H9 (cell line): ENCODE results near the gene DNAJC6. TPM values are rescaled to one million over a fixed set of nuclear protein-coding genes. Genes with fewer than 3 reads are reported as not detected.

Experiments
- DNase-seq: peaks from one replicate; pipeline ENCODE4 v3.0.0-alpha.2; 2017
- H2AFZ ChIP-seq: one replicate; pipeline ENCODE4 v1.6.1; 2013; ENCODE audit warnings: mild to moderate bottlenecking, low read length, control low read depth, moderate library complexity
- H2AK5ac ChIP-seq: 2 replicates; pipeline ENCODE4 v1.6.1; 2013; ENCODE audit warnings: low read length, control low read depth, mixed read lengths; ENCODE audit not compliant: insufficient read length
- H2BK120ac ChIP-seq: one replicate; pipeline ENCODE4 v1.6.1; 2013; ENCODE audit warnings: low read depth, mild to moderate bottlenecking, low read length, control low read depth, inconsistent platforms; ENCODE audit not compliant: poor library complexity, severe bottlenecking
- H2BK12ac ChIP-seq: 2 replicates; pipeline ENCODE4 v1.6.1; 2013; ENCODE audit warnings: low read length, control low read depth, mixed read lengths, low read depth; ENCODE audit not compliant: insufficient read length
- H2BK15ac ChIP-seq: 2 replicates; pipeline ENCODE4 v1.6.1; 2013; ENCODE audit warnings: low read depth, low read length, control low read depth
- H2BK20ac ChIP-seq: one replicate; pipeline ENCODE4 v1.6.1; 2013; ENCODE audit warnings: low read depth, mild to moderate bottlenecking, low read length, control low read depth, inconsistent platforms; ENCODE audit not compliant: poor library complexity, severe bottlenecking
- H2BK5ac ChIP-seq: 2 replicates; pipeline ENCODE4 v1.6.1; 2013; ENCODE audit warnings: low read length, control low read depth, mixed read lengths; ENCODE audit not compliant: insufficient read length
- H3K14ac ChIP-seq: 2 replicates; pipeline ENCODE4 v1.6.1; 2013; ENCODE audit warnings: low read length, control low read depth; ENCODE audit not compliant: insufficient read depth
- H3K18ac ChIP-seq: 2 replicates; pipeline ENCODE4 v1.6.1; 2013; ENCODE audit warnings: low read depth, mild to moderate bottlenecking, mixed read lengths, low read length, control low read depth; ENCODE audit not compliant: insufficient read length
- H3K23ac ChIP-seq: 2 replicates; pipeline ENCODE4 v1.6.1; 2013; ENCODE audit warnings: low read length, control low read depth, mixed read lengths, low read depth; ENCODE audit not compliant: insufficient read length
- H3K23me2 ChIP-seq: 2 replicates; pipeline ENCODE4 v1.6.1; 2013; ENCODE audit warnings: low read depth, mild to moderate bottlenecking, mixed read lengths, low read length, control low read depth; ENCODE audit not compliant: insufficient read length, poor library complexity, severe bottlenecking
- H3K27ac ChIP-seq: 2 replicates; pipeline ENCODE4 v1.5.1; 2013; ENCODE audit warnings: low read length, control low read depth, mixed read lengths, low read depth; ENCODE audit not compliant: insufficient read length
- H3K27me3 ChIP-seq: 2 replicates; pipeline ENCODE4 v1.6.1; 2013; ENCODE audit warnings: low read length, control low read depth, inconsistent platforms; ENCODE audit not compliant: insufficient read depth
- H3K4ac ChIP-seq: 2 replicates; pipeline ENCODE4 v1.6.1; 2013; ENCODE audit warnings: low read depth, mild to moderate bottlenecking, control low read depth, inconsistent platforms, low read length, moderate library complexity
- H3K4me1 ChIP-seq: 2 replicates; pipeline ENCODE4 v1.6.1; 2013; ENCODE audit warnings: low read length, control low read depth, inconsistent platforms; ENCODE audit not compliant: insufficient read depth
- H3K4me2 ChIP-seq: 2 replicates; pipeline ENCODE4 v1.6.1; 2013; ENCODE audit warnings: low read length, control low read depth, mixed read lengths; ENCODE audit not compliant: insufficient read length, insufficient read depth
- H3K56ac ChIP-seq: 2 replicates; pipeline ENCODE4 v1.6.1; 2013; ENCODE audit warnings: low read depth, mild to moderate bottlenecking, mixed read lengths, low read length, control low read depth; ENCODE audit not compliant: insufficient read length
- H3K79me1 ChIP-seq: 2 replicates; pipeline ENCODE4 v1.6.1; 2013; ENCODE audit warnings: low read depth, mild to moderate bottlenecking, moderate library complexity, low read length, control low read depth, inconsistent platforms; ENCODE audit not compliant: insufficient read depth, poor library complexity, severe bottlenecking
- H3K79me2 ChIP-seq: 2 replicates; pipeline ENCODE4 v1.6.1; 2013; ENCODE audit warnings: low read length, control low read depth, inconsistent platforms; ENCODE audit not compliant: insufficient read depth
- H3K9ac ChIP-seq: 2 replicates; pipeline ENCODE4 v1.6.1; 2013; ENCODE audit warnings: low read length, control low read depth, mixed read lengths; ENCODE audit not compliant: insufficient read length; ENCODE audit errors: extremely low read depth
- H3K9me3 ChIP-seq: one replicate; pipeline ENCODE4 v1.6.1; 2013; ENCODE audit warnings: low read depth, low read length, inconsistent platforms; ENCODE audit not compliant: control insufficient read depth
- H3T11ph ChIP-seq: one replicate; pipeline ENCODE4 v1.6.1; 2013; ENCODE audit warnings: mild to moderate bottlenecking, low read length, control low read depth, inconsistent platforms
- H4K20me1 ChIP-seq: one replicate; pipeline ENCODE4 v1.6.1; 2013; ENCODE audit not compliant: control insufficient read depth, insufficient read length, insufficient read depth
- H4K5ac ChIP-seq: 2 replicates; pipeline ENCODE4 v1.6.1; 2013; ENCODE audit warnings: low read depth, mild to moderate bottlenecking, mixed read lengths, low read length, control low read depth; ENCODE audit not compliant: insufficient read length
- H4K8ac ChIP-seq: replicated peaks from 2 replicates; pipeline ENCODE4 v1.6.1; 2013; ENCODE audit warnings: low read length, control low read depth, mixed read lengths, low read depth; ENCODE audit not compliant: insufficient read length
- H4K91ac ChIP-seq: 2 replicates; pipeline ENCODE4 v1.6.1; 2013; ENCODE audit warnings: low read depth, mild to moderate bottlenecking, moderate library complexity, mixed read lengths, low read length, control low read depth; ENCODE audit not compliant: insufficient read length
- H3K27ac Mint-ChIP-seq, 3 experiments: 2 replicates in 2 of 3; 3 replicates in 1 of 3; pipeline ENCODE4 v1.8.0; 2020 to 2021; ENCODE audit warnings: mixed read lengths in 3 of 3, mild to moderate bottlenecking in 1 of 3, moderate library complexity in 1 of 3
- H3K27me3 Mint-ChIP-seq: 2 replicates; pipeline ENCODE4 v1.8.0; 2021; ENCODE audit warnings: low read depth, mild to moderate bottlenecking, moderate library complexity, mixed read lengths
- H3K36me3 Mint-ChIP-seq, 3 experiments: 2 replicates in 2 of 3; 3 replicates in 1 of 3; pipeline ENCODE4 v1.8.0; 2020 to 2021; ENCODE audit warnings: low read depth in 3 of 3, mixed read lengths in 3 of 3; ENCODE audit not compliant: insufficient read depth in 1 of 3
- H3K4me1 Mint-ChIP-seq, 2 experiments: 2 replicates each; pipeline ENCODE4 v1.8.0; 2020; ENCODE audit warnings: mixed read lengths in 2 of 2
- H3K4me3 Mint-ChIP-seq, 2 experiments: 2 replicates in 1 of 2; 3 replicates in 1 of 2; pipeline ENCODE4 v1.8.0; 2020 to 2021; ENCODE audit warnings: mild to moderate bottlenecking in 2 of 2, mixed read lengths in 2 of 2, moderate library complexity in 1 of 2
- H3K9me3 Mint-ChIP-seq, 2 experiments: 2 replicates in 1 of 2; 3 replicates in 1 of 2; pipeline ENCODE4 v1.8.0; 2020; ENCODE audit warnings: mild to moderate bottlenecking in 2 of 2, mixed read lengths in 2 of 2, moderate library complexity in 1 of 2
- CTCF ChIP-seq: fragments of 200-600 bp; sonication (generic); conservative IDR thresholded peaks from 3 replicates; pipeline ENCODE4 v1.8.0; 2021; ENCODE audit warnings: antibody characterized with exemption, mild to moderate bottlenecking
- WGBS: extraction: QIAGEN DNeasy Blood & Tissue Kit; methylation state at CpG from one replicate; pipeline ENCODE4 v1.1.7; 2013; ENCODE audit warnings: missing lambda C conversion rate, low lambda C conversion rate, mixed read lengths; ENCODE audit not compliant: insufficient read length; ENCODE audit errors: extremely low coverage; 5-methylcytosine and 5-hydroxymethylcytosine counted together
- total RNA-seq: library from RNA; stranded (reverse); gene quantifications from 2 replicates; pipeline ENCODE4 v1.2.1, GENCODE V29; 2021

Gene DNAJC6
- total RNA-seq, 1 experiment from 2014 or later: 2.2 TPM

GRCh38 chr1:65259816-65260215 lies 49.5 kb upstream of the DNAJC6 start:
- no peak overlapping the region for H2BK20ac ChIP-seq
- H3K23ac ChIP-seq: no peak overlapping the region
- no peaks in the 10 kb centered on the region; a peak in 1 of 5 replicates for H3K9me3 Mint-ChIP-seq
- no peak overlapping the region for H2BK12ac ChIP-seq
- H3K23me2 ChIP-seq: peaks cover 9% of the 10 kb centered on the region
- no peak overlapping the region for H3K4me2 ChIP-seq
- H2AFZ ChIP-seq: no peak overlapping the region
- H3K14ac ChIP-seq: no peak overlapping the region
- no peaks in the 10 kb centered on the region for H4K20me1 ChIP-seq
- no CpG with 5 or more reads among the region's 3 CpGs for WGBS
- no peak for DNase-seq
- H2AK5ac ChIP-seq: no peak overlapping the region
- H2BK120ac ChIP-seq: no peak overlapping the region
- no peak overlapping the region for H4K5ac ChIP-seq
- no peaks in the 10 kb centered on the region for H3K79me2 ChIP-seq
- H3K4me3 Mint-ChIP-seq: no peak overlapping the region
- no peak overlapping the region for H3K27ac Mint-ChIP-seq
- H4K8ac ChIP-seq: no peak overlapping the region
- H3K18ac ChIP-seq: no peak overlapping the region
- no peak overlapping the region for H2BK5ac ChIP-seq
- H3K56ac ChIP-seq: no peak overlapping the region
- H3K4me1 ChIP-seq: peaks cover 3% of the 10 kb centered on the region
- H3K4ac ChIP-seq: no peak overlapping the region
- no peak overlapping the region for H3K9ac ChIP-seq
- H3K27ac ChIP-seq: no peak overlapping the region
- no peak overlapping the region for H2BK15ac ChIP-seq
- no peak overlapping the region for H4K91ac ChIP-seq
- peaks cover 29 to 31% of the 10 kb centered on the region in 2 experiments for H3K4me1 Mint-ChIP-seq
- H3T11ph ChIP-seq: no peak overlapping the region
- H3K9me3 ChIP-seq: no peaks in the 10 kb centered on the region
- no peaks in the 10 kb centered on the region; a peak in 1 of 7 replicates for H3K36me3 Mint-ChIP-seq
- TF ChIP-seq CTCF: no peak
- H3K27me3 Mint-ChIP-seq: peaks cover 36% of the 10 kb centered on the region
- no peaks in the 10 kb centered on the region; the same call in 1 of the 2 replicates for H3K27me3 ChIP-seq
- no peaks in the 10 kb centered on the region for H3K79me1 ChIP-seq
